NCI-H460 (cell line): ENCODE measurements around the gene FOXJ1. TPM values are rescaled to one million over a fixed set of nuclear protein-coding genes. Genes with fewer than 3 reads are reported as not detected.

Experiments
- DNase-seq: peaks from one replicate; pipeline ENCODE4 v3.0.0-alpha.2; 2016; ENCODE audit warnings: low read depth; ENCODE audit errors: extremely low read depth
- total RNA-seq: library from RNA; depleted of rRNA; stranded (reverse); fragments of >200 nt; shearing (Covaris generic); gene quantifications from 2 replicates; pipeline ENCODE4 v1.2.3, GENCODE V29; 2014

FOXJ1 gene
- total RNA-seq, 1 experiment from 2014 or later: not detected

DNA sequence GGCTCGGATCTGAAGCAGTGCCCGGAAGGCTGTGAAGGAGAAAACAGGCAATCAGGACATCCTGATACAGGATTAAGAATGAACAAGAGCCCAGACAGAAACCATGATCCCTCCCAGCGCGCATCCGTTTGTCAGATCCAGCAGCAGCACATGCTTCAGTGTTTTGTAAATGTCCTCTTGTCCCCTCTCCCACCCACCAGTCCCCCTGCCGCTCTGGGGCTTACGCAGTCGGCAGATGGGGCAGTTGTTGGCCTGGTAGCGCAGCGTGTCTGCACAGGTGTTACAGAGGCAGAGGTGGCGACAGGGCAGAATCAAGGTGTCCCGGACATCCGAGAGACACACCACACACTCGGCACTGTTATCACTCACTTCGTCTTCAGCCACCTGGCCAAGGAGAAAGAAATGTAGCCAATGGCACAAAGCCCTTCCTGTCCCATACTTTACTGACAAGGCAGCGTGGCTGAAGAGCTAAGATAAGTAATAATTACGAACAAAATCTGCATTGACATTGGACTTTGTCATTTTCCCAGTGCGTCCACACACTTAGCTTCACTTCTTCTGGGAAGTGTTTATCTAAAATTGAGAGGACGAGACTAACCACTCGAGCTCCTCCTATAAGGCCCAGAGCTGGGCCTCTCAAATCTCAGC lies 20.7 kb upstream of the FOXJ1 start:
- no peak for DNase-seq

DNA sequence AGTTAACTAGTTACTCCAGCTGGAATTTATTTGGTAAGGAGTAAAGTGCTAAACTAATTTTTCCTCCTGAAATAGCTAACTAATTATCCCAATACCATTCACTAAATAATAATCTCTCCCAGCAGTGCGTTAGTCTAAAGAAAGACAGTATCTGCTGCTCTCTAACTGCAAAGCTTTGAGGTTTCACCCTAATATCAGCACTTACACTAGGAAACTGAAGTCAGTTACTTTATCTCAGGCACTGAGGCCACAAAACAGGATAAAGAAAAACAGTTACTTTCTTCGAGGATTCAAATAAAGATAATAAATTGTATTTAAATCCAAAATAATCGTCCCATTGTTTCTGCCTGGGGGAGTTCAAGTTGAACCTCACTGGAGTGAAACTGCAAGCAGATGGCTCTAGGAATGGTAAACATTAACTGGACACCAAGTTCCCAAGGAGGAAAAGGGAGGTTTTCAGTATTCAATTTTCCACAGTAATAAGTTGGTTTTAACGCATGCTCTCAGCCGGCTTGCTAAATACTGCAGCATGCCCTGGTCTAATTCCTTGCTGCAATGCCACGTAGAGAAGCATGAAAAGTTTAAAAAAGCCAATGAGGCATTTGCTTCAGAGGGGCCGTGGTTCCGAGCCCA lies 20.0 kb upstream of the FOXJ1 start:
- DNase-seq: no peak

DNA sequence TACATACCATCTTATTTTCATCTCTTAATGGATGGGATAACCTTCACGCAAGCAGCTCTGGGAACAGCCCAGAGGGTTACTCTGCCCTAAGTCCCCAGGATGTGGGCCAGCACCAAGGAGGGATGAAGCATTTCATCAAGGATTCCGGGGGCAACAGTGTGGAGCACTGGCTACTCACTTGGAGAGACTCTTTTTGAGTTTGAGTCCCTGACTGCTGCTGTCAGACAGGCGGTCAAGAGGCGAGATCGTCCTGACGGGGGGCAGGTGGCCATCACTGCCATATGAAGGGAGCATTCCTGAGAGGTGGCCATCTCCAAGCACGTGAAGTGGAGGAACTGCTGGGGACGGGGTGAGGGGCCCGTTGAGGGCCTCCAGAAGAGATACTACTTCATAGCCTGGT lies 18.1 kb upstream of the FOXJ1 start:
- no peak for DNase-seq

DNA sequence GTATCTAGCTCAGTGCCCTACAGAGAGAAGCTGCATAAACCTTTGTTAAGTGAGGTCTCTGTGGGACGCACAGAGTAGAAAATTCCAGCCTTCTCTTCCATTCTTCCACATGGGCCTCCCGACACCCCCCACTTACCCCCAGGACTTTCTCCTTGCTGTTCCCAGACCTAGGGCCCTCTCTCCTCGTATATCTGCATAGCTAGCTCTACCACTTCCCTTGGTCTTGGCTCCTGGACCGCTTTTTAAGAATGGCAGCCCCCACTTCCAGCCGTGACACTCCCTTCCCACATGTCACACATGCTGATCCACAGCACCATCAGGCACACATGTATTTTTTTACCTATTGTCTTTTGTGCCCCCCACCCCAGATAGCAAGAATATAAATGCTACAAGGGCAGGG lies 16.7 kb upstream of the FOXJ1 start:
- no peak for DNase-seq

DNA sequence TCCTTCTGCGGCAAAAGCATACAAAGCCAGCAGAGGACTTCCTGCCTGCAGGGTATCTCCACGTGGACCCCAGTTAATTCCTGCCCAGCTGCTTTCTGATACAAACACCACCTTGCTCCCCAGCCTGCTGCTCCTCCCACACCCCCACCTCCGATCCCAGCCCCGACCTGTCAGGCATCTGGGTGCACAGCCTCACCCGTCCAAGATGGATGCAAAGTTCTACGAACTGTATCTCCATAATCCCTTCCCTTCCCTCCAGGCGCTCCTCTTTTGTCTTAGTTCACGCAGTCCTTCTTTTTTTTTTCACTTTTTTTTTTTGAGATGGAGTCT lies 15.6 kb upstream of the FOXJ1 start:
- no peak for DNase-seq

DNA sequence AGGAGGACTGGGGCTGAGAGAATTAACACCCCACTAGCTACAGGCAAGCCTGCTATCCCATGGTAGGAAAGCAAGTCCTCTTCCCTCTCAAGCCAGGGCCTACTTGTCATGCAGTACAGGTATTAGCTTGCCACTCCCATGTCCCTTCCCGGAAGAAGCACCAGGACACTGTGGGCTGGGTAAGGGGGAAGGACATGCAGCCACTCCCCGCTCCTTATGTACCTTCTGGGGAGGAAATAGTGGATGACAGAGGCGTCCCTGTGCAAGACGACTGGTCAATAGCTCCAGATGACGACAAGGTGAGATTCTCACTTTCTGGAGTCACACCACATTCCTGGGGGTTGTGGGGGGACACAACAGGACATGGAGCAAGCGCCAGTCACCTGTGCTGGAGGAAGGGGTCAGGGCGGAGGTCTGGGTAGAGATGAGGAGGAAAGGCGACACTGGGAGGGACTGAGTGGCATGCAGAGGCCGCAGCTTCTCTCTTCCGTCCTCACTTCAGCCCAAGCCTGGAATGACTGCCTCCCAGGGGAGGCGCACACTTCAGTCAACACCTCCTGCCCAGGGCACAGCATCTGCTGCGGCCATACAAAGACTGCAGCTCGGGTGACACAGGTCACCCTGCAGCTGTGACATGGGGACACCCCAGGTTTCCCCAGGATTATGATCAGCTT lies 15.1 kb upstream of the FOXJ1 start:
- no peak for DNase-seq

DNA sequence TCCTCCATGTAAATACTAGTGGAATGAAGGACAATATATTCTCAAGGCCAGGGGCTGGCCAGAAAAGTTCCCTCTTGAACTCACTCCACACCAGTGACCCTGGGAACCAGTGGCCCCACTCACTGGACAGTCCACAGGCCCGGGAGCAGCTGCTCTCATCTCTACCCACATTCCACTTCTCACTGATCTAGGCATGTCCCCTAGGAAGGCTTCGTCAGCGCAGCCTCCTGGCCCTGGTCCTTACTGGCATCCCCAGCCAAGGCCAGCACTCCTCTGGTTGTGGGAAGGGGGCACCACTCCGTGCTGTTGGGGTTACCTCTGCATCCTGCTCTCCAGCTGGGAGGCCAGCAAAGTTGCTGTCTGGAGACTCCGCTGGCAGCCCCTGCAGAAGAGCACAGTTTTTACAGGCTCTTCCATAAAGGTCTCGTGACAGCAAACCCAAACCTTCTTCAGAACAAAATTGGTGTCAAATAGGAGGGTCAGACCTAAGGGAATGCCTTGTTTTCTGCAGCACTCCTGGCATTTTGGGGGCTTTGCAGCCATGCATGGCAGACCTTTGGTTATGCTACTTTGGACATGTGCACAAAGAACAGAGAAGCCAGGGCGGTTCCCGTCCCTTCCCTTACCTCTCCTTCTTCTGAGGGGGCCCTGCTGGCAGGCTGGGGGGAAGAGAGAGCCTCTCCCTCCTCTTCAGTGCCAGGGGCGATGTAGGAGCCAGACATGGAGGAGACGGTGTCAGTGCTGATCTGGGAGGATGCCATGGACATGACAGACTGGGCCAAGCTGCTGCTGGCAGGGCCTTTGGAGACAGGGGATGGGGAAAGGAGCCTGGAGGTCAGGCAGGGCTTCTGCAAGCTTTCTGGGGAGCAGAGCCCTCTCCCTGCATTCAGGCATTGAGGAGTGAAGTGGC lies 14.1 kb upstream of the FOXJ1 start:
- no peak for DNase-seq

DNA sequence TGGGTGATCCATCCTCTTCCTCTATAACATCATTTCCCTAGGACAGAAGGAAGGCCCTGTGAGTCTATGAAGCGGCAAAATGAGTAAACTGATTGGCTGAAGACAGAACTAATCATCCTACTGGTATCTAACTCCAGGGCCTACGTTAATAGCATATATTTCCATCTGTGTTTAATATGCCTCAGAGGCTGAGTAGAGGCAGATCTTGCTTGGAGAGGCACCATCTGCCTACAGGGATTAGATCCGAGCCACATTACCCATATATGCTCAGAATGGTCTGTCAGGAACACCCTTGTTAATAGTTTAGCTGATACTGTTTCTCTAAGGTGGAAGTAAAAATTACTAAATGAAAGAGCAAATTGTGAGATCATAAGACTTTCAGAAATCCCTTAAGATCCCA lies 13.2 kb upstream of the FOXJ1 start:
- DNase-seq: no peak

DNA sequence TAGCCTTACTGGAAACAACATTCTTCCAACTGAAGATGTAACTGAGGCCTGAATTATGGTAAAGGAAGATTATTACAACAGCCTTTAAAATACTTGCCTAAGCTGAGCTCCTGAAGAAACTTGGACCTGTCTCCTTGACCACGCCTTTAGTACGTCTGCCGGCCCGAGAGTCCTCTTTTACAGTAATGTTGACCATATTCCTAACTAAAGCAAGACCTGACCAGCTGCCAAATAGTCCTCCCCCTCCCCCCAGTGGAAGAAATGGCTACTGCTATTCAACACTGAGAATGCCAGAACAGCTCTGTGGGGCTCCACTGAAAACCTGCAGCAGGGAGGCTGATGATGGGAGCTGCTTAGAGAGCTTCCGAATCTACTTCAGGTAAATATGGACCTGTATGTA lies 12.6 kb upstream of the FOXJ1 start:
- DNase-seq: no peak

DNA sequence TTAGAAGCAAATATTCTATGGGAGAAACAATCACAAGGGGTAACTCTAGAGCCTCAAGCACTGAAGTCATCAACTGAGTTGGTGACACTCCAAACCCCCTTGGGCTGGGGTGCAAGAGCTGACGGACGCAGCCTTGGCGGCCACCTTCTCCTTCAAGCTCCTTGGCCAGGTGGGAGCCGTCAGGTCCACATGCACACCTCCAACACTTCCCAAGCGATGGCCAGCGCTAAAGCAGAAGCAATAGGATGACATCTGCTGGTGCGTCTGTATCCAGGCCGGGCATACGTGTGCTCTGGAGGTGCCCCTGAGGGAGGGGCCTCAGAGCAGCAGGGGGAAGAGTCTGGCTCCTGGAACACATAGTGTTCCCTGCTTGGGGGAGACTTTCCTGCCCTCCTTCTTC lies 12.2 kb upstream of the FOXJ1 start:
- no peak for DNase-seq

DNA sequence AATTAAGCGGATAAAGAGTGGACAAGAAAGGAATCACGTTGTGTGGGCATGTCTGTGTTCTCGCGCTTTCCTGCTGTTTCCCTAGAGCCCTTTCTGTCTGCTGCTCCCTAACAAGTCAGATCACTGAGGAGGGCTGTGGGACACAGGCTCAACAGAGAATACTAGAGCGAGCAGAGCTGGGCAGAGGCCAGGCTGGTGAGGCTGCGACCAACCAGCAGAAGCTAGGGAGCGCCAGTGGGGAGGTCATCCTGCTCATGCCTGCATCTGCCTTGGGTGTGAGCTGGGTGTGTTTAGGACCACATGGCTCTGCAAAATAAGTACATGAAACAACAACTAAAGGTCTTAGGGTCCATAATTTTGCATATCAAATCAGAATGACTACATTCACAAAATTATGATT lies 11.5 kb upstream of the FOXJ1 start:
- no peak for DNase-seq

DNA sequence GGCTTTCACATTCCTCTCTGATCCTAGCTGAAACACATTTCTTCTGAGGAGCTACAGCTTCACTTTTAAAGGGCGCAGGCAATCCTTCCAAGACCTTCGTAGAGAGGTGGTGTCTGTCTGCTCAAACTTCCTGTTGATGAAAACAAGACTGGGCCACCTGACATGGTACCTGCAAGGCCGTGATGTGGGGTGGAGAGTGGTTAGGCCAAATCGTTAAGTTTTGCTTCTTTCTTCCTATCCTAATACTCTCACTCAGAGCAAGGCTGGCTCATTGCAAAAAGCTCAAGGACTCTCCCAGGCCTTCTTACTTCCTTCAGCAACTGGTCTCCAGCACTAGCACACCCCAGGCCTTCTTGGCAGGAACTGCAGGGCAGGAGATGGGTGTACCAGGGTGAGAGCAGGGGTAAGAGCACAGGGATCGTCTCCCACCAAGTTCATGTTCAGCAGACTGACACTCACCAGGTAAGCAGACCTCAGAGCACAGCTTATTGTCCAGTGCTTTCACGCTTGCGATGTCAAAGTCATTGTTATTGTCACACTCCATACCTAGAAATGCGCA lies 10.9 kb upstream of the FOXJ1 start:
- no peak for DNase-seq

DNA sequence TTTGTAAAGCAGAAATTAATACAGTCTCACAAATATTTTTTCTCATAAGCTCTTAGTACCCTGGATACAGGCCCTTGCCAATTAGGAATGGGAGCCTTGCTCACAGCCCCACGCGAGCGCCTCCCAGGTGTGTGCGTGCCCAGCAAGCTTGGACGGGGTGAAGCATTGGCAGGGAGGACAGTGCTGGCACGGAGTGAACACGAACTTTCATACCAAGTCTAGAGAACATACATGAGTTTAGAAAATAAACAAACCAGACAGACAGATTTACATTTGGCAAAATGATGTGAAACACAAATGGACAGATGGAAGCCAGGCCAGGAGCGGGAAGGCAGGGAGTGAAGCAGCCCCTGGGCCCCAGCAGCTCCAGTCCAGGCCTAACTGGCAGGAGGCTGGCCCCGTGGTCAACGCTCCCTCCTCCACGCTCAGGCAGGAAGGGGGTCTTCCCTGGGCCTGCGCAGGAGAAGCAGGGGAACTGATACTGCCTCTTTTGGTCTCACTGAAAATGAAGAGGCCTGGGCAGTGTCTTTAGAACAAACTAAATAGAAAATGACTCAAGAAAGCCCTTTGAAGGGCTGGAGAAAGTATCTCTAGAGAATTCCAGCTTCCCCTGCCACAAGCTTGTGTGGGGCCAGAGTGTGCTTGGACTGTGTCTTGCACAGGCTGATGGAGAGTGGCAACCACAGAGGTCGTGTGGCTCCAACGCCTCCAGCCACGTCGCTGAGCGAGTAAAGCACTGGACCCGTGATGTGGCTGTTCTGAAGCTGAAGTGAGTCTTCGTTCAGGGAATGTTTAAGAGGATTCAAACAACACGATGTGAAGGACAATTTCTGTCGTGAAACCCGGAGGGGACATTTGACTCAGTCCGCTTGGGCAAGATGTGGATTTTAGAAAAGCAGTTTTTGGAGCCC lies 9.9 kb upstream of the FOXJ1 start:
- no peak for DNase-seq

DNA sequence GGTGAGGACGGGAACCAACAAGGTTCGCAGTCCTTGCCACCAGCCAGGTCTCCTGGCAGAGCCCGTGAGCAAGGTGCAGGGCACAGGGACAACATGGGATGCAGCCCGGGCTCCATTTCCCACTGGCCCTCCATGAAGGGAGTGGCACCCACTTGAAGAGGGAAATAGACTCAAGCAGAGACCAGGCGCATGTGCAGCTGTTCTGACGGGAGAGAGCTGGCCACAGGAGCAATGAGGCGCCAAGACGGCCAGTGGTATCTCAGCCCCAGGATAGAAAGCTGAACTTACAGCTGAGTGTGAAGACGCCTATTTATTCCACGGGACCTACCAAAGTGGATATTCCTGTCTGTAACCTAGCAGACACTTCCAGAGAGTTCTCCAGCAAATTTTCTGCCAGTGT lies 8.2 kb upstream of the FOXJ1 start:
- DNase-seq: no peak

DNA sequence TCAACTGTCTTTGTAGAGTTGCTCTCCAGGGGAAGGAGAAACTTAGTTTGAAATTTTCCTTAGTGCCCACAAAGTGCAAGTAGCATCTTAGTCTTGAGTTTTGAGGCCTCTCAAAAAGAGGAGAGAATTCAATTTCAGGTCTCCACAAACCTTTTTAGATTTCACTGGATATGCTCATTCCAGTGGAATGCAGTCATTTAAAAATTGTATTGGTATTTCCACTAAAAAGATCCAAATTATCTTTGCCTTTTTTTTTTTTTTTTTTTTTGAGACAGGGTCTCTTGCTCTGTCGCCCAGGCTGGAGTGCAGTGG lies 6.9 kb upstream of the FOXJ1 start:
- DNase-seq: no peak

DNA sequence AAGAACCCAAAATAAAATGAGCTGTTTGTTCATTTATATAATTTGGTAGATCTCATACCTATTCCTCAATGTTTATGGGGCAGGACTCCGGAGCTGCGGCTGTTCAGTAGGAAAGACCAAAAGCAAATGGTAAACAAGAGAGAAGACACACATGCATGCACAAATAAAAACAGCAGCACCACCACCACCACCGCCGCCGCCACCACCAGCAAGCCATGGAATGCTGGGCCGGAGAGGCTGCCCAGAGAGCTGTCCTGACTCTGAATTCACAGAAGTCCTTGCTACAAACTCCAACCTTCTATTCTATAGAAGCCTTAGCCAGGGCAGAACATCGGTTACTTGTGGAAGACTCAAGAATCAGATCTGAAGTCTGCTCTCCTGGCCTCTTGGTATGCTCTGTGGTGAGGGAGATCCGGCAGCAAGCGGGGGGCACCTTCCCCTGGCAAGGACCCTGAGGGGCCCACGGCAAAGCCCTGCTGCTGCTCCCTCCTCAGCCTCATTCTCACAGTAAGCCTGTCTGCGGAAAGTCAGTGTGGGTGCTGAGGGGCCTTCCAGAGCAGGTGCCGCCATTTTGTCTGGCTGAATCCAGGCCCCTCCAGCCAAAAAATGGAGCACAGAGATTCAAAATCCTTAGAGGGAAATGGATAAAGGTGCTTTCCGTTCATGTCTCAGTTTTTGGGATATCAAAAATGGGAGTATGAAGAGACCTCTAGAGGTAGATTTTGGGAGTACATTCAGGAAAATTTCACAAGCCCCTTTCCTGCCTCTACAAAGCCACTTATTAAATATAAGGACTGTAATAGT lies 6.4 kb upstream of the FOXJ1 start:
- peak; percentile 22 for DNase-seq

DNA sequence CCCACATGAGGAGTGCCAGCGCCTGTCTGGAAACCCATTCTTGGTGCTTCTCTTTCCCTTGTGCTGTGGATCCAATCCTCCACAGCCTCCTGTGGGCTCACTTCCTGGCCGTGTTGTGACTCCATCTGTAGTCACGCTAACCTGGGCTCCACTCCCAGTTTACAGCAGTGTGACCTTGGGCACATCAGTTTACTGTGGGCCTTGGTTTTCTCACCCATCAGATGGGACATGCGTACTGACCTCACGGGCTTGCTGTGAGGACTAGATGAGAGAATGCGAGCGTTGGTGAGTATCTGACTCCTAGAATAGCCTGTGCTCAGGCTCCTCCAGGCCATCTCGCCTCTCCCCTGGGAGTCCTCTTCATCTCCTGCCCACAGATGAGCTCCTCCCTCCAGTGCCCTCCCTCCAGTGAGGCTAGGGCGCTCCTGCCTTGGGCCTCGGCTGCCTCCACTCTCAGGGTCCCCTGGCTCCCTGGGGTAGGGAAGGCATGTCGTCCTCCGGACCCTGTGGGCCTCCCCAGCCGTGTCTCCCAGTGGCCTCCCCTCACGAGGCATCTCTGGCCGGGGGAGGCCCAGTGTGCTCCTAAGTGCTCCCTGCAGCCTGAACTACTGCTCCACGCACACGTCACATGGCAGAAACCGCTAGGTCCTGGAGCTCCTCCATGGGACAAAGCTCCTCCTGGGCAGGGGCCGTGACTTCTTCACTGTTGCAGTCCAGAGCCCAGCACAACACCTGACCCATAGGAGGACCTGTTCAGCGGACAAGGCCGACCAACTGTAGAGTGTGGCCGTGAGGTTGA lies 5.2 kb upstream of the FOXJ1 start:
- no peak for DNase-seq

DNA sequence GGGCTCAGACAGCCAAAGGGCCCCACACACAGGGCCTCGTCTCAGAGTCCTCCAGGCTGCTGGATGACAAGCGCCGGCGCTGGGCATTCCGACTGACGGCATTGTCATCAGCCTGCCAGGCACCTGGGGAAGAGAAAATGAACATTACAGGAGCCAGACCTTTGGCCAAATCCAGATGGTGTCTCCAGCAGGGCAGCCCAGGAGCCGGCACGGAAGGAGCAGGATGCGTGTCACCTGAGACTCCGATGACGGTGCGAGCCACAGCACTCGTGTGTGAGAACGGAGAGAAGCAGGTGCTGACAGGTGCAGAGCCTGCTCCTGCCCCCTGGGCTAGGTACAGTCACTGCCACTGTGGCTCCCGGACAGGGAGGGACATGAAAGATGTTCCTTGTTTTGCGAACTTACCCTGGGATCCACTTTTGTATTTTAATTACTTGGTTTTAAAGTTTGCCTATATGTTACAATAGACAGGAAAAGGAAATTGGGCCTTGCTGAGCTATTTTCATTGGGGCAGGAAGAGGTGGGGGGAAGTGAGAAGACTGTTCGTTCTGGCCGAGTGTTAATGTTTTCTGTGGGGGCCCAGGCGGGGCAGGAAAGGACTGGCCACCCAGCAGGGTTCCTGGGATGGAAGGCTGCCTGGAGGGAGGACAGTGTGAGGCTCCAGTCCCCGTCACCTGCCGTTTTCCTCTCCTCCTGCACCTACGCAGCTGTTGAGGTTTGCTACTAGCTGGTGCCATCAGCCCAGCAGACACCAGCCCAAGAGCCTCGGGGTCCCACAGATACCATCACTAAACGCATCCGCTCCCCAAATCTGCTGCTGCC lies 4.4 kb upstream of the FOXJ1 start:
- no peak for DNase-seq
